HG03521 (cell line): ENCODE data around the gene AXIN2.
"Not testable (repeated sequence)": the region's sequence is repeated elsewhere in the genome, so short reads cannot be mapped to it uniquely, and the experiment has no call there.

Experiments used
- ATAC-seq: cut with Tn5 transposase; IDR thresholded peaks from one replicate; pipeline ENCODE4 v1.9.1; 2021; ENCODE audit warnings: mild to moderate bottlenecking, moderate library complexity; ENCODE audit not compliant: unreplicated experiment

AXIN2 gene

DNA sequence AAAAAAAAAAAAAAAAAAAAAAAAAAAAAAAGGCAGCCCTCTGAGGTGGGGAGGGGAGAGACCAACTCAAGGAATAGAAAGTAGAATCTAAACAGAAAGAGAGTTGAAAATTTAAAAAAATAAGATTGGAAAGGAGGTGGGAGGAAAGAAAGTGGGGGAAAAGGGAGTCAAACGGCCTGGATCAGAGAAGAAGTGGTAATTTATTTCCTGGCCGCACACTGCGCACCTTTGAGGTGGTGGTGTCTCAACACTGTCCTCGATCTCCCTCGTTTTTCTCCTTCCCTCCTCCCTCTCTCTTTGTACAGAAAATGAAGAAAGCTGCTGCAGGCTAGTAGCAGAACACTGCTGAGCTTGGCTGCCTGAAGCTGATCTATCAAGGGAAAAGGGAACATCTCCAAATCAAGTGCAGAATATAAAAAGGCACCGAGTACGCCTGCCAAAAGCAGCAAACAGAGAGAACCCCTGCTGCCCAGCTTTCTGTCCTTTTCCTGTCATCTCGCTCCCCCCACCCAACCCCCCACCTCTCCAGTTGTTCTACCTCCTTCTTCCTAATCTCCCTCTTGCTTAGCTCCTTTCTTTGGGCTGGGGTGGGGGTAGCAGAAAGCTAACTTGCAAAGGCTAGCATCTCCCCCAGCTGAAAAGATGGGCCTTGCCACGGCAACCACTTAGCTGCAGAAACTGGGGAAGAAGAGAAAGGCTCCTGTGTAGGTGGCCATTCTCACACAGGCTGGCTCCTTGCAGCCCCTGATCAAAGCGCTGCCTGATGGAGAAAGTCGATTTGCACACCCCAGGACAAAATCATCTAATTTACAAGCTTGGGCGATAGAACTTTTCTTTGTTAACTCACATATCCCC is 22.5 kb downstream of the AXIN2 start:
- no peak for ATAC-seq

DNA sequence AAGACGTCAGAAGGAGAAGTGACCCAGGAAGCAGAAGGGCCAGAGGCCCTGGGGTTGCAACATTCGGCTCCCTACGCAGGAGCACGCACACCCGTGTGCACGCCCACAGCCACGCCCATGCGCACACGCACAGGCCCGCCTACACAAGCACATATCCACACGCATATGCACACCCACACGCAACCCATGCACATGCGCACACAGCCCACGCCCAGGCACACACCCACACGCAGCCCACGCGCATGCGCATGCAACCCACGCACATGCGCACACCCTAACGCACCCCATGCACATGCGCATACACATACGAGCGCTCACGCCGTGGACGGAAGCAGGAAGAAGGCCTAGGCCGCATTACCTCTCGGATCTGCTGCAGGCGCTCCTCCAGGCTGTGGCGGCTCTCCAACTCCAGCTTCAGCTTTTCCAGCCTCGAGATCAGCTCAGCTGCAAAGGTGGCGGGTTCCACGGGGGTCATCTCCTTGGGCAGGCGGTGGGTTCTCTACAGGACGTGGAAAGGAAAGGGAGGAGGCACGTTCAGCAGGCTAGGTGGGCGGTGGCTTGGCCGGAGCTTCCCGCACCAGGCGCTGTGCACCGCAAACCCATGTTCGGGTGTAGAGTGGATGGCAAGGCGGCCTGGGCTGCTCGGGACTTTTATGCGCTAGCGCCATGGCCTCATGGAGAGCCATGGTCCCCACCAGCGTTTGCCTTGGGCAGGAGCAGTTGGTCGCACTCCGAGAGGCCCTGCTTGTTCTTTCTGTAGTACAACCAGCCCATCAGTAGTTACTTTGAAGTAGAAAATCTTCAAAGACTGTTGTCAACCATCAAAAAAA is 23.4 kb downstream of the AXIN2 start:
- no peak for ATAC-seq

DNA sequence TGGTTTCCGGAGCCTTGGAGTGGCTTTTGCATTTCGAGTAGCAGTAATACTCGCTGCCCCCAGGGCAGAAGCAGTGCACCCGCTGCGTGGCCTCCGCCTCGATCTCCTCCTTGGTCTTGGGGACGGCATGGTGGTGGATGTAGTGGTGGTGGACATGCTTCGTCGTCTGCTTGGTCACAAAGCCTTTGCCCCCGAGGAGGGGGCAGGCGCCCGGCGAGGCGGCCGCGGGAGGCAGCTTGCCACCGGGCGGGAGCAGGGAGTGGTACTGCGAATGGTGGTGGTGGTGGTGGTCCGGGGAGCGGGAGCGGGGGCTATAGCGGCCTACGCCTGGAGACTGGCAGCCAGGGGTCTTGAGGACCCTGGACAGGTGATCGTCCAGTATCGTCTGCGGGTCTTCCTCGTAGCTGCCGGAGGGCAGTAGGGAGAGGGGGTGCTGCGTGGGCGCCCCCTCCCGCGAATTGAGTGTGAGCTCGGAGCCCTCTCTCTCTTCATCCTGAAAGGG is 24.1 kb downstream of the AXIN2 start:
- no peak for ATAC-seq

DNA sequence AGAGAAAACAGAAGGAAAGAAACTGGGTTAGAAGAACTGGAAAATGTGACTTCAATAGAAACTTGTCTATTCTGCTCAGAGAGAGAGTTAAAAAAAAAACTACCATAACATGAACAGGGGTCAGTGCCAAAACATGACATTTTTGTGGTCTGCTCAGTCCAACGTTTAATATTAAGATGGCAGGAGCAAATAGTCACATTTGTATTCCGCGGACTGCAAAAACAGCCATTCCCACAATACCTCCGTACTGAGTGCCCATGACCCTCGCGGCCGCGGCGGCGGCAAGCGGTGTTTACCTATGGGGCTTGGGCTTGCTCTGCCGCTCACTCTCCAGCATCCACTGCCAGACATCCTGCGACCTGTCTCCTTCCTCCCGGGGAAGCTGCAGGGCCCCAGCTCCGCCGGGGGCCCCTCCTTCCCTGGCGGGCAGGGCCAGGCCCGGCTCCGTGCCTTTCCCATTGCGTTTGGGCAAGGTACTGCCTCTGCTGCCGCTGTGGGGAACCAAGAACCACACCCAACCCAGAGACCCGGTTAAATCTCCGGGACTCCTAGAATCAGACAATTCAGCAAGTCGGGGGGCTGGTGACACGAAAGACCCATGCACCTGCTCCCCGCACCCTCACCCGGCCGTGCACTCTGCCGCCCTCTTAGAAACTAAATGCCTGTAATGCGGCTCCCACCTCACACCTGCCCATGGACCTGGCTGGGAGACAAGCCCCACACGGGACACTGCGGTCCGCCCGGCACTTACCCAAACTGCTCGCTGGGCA is 24.7 kb downstream of the AXIN2 start:
- ATAC-seq, result no peak

DNA sequence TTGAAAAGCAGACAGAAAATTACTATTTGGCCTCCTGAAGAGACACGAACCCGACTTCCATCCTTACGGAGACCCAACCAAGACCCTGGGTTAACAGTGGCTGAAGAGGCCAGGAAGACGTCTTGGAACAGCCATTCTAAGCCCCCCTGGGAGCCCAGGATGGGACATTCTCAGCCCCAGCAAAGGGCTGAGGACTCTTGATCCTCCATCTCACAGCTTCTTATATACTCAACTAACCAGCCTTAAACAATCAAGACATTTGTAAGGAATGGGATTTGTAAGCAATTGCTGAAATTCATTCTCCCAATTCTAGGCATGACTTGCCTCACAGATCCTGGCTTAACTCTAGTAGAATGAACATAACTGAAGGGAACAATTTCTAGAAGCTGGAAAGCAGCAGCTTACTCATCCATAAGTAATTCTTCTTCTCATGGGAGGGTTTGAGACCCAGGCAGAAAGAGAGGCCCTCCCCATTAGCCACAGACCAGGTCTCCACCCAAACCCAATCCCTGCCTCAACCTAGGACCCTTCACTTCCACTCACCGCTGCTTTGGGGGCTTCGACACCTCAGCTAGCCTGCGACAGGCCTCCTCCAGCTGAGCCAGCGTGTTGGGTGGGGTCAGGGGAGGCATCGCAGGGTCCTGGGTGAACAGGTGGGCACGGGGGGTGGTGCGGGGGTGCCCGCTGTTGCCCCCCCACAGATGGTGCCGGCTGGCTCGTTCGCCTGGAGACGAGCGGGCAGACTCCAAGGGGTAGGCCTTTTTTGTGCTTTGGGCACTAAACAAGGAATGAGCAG is 25.5 kb downstream of the AXIN2 start:
- ATAC-seq, result no peak

DNA sequence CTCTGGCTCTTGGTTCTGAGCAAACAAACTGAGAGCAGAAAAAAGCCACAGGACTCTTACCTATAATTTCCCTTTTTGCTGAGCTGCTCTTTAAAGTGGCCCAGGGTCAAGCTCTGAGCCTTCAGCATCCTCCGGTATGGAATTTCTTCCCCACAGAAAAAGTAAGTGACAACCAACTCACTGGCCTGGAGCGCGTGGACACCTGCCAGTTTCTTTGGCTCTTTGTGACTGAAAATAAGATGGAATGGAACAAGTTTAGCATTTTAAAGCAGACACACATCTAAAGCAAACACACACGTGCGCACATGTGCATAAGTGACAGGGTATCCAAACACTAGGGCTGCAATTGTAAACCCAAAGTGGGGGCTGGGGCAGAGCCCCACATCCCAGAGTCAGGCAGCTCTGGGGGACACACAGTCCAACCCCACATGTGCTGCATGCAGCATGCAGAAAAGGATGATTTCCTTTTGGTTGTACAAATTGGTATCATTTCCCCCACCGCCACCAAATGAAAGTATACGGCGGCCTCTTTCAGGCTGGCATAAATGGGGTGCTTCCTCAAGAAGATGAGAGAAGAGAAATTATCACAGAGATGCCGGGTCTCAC is 27.5 kb downstream of the AXIN2 start:
- no peak for ATAC-seq

DNA sequence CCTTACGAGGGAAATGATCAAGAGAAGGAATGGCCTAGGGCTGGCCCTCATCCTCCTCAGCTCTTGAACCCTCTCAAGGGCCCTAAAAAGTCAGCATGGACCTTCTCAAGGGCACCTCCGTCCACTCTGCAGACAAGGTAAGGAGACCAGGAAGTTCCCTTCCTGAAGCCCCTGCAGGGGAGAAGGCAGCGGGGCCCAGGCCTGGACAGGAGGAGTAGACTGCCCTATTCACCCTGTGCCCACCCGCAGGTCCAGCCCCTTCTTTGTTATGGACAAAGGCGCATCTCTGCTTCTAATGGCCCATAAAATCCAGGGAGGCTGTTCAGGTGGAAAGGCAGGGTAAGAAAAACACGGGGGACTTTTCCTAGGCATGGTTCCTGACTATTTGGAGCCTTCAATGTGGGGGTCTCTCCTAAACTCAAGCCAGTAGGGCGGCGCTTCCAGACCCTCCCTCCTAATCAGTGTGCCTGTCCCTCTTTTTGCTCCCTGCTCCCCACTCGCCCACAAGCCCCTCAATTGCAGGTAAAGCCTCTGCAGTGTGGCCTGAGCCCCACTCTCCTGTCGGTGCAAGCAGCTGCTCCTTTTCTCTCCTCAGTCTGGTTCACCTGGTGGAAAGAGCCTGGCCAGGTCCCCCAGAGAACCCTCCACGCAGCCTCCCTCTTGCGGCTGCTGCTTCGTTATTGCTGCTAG is 28.2 kb downstream of the AXIN2 start:
- no peak for ATAC-seq

DNA sequence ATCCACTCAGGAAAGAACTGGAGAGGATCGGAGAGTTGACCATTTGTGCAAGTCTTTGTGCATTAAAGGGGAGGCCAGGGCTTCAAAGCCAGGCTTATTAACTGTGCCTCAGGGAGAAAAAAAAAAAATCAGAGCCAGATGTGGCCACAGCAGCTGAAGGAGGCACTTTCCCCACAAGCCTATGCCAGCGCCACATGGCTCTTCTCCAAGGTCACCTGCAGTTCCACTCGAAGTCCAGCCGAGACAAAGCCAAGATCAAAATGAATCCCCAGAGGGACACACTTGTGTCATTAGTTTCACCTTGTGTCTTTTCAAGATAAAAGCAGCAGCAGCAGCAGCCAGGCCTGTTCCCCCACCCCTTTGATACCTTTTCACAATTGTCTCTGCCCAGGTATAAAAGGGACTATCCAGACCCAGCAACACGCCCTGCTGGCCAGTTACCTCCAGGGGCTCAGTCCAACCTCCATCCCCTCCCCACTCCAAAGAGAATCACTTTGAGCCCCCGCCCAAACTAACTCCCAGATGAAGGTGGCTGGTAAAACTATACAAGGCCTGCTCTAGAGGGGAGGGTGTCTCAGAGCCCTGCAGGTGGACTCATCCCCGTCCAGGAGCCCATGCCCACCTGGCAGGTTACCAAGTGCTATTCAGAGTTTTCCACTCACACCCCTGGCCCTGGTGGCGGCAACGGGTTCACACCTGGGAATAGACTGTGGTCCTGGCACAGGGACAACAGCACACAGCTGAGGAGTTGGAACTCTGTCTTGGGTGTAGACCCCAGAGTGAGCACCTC is 29.2 kb downstream of the AXIN2 start:
- no peak for ATAC-seq

DNA sequence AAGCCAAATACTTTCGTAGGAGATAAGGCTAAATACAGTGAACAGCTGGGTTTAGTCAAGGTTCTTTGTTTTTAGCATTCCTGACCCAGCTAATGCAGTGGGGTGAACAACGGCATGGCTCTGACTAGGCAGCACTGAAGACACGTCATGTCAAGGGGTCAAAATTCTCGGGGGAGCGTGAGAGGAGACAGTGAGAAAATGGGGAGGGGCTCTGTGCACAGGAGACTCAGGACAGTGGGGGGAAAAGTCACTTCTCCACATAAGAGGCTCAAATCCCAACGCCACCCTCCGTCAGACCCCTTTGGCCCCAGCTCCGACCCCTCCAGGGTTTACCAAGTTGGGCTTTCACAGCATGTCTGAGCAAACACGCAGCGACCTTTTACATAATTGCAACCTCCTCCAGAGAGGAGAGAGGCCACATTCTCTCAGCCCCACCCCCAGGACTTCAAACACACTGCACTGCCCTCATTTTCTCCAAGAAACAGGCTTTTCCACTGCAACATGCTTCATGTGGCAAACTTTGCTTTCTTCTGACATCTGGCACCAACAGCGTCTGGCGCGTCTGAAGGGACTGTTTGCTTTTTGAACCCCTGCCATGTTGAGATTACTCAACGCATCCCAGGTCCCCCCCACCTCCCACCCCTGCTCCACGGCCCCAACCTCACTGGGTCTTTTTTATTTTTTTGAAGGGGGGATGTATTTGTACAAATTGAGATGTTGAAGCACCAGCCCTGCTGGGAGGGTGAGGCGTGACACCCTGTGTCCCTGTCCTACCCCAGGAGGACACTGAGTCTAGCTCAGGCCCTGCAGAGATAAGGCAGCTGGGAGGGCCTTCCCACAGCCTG is 30.0 kb downstream of the AXIN2 start:
- ATAC-seq, result no peak

DNA sequence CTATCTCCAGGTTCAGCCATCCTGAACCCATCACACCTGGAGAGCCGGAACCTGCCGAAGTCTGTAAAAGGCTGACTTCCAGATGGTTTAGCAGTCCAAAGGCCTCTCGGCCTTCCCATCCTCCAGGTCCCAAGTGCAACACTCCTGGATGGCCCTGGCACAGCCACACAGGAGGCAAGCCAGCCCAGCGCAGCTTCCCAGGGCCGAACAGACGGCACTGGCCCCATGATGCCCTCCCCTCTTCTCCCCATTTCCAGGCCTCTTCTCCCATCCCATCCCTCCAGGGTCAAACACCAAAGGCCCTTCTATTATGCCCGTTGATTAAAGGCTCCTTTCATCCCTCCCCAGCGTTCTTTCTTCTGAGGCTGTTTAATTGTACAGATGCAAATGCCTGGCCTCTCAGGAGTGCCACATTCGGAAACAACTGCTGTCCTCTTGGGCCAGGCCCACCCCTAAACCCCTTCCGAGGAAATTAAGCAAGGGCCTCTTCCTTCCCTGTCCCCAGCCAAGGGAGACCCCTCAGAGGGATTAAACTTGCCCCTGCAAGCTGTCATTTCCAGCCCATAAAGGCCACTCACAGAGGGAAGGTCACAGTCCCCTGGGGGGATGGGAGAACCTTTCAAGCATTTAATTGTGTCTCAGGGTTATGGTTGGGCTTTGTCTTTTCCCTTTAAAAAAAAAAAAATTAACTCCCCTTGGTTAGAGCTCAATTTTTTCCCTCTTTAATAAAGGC is 30.8 kb downstream of the AXIN2 start:
- ATAC-seq, result no peak

DNA sequence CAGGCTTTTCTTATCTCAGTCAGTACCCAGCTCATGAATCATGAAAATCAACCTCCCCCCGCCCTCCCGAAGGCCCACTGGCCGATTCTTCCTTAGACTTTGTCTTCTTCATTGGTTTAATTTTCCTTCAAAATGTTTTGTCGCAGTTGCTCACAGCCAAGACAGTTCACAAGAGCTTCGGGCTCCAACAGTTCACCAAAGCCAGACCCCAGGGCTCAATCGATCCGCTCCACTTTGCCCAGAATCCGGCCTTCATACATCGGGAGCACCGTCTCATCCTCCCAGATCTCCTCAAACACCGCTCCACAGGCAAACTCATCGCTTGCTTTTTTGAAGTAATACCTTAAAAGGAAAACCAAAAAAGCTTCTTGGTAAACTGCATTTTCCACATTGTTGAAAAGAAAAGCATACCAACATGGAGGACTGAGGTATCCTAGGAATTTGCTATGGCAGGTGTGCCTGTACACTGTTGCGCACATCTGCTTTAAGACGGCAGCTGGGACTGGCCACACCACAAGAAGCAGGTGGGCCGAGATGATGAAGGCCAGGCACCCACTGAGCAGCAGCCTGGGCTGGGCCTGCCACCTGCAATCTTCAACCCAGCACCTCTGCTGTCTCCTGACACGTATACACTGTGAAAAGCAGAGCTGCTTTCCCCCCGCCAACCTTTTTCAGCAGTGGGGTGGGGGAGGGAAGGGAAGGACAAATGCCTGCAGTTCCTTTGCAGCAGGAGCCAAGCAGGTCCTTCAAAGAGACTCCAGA is 31.5 kb downstream of the AXIN2 start:
- no peak for ATAC-seq

DNA sequence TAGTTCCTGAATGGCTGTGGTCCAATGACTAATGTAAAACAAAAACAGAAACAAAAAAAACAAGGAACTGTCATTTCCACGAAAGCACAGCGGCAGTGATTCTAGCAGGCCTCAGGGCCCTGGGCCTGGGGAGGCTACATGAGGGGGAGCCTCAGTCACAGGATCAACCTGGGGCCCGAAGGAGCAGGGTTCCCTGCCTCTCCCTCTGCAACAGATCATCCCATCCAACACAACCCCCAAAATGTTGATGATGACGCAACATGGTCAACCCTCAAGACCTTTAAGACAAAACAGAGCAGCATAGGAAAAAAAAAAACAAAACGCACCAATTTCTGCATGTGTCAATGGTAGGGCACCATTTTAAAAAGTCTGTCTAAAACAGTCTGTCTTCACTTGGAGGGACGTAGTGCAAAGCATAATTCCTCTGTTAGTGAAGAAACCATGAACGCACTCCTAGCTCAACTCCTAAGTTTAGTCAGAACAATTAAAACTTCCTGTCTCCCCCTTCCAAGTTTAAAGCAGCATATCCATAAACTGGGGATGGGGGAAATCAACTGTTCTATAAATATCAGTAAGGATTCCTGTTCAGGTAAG is 32.3 kb downstream of the AXIN2 start:
- no peak for ATAC-seq

DNA sequence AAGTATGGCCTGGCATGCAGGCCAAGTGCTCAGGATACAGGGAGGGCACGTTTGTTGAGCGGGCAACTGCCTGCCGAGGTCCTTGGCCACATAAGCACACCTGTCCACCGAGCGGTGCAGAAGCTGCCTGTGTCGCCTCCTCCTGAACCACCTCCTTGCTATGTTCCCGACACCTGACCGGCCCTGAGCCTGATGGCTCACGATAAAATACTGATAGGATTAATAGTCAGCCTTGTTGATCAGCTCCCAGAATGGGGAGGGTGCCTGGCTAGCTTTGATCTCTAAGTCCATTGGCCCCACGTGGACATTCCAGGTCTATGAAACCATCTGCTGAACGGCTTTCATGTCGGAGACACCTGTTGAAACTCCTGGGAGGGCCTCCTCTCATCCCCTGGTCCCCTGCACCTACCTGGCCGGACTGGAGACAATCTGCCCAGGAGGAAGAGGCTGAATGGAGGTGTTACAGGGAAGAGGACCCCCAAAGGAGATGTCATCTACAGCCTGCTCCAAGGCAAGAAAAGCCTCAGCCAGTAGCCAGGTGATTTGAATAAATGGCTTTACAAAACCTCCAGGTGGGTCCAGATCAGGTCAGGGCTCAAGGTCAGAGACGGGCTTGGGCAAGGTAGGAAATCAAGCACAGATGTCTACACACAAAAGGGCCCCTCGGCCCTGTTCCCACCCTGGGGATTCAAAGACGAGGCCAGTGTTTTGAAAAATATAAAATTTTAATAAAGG is 33.4 kb downstream of the AXIN2 start:
- ATAC-seq, result no peak

DNA sequence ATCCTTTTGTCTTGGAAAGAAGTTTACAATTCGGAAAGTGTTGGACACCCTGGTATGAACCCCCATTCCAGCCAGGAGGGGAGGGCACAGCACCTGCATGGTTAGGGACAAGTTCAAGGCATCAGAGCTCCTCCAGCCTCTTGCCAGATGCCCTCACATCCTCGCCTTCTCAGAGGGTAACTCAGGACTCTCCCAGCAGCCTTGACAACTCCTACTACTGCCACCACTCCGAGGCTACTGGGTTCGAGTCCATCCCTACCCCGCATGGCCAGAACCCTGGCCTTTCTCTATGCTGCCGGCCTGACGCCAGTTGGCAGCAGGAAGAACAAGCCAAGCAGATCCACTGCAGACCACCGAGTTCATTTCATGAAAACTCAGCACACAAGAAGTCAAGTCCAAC is 34.1 kb downstream of the AXIN2 start:
- no peak for ATAC-seq

DNA sequence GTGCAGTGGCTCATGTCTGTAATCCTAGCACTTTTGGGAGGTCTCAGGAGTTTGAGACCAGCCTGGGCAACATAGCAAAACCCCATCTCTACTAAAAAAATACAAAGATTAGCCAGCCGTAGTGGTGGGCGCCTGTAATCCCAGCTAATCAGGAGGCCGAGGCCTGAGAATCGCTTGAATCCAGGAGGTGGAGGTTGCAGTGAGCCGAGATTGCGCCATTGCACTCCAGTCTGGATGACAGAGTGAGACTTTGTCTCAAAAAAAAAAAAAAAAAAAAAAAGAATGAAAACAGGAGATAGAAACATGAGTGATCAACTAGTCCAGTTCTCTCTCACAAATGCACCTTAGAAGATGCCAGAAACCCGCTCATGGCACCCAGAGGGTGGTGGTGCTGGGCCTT is 34.6 kb downstream of the AXIN2 start:
- not testable (repeated sequence) for ATAC-seq
